Measurements from ENCODE around the gene CENPP.

- peak in 1 of 4 experiments; percentile 1 for TF ChIP-seq CTCF (IDR thresholded peaks at IDR 0.05)
- peak in 1 of 2 donors; percentile 4 for TF ChIP-seq POLR2A (IDR thresholded peaks at IDR 0.05)
These were observed at the start of gene CENPP, which contains the start of gene NOL8 for GRCh38 chr9:92325269-92325990.

Data from gastroesophageal sphincter (tissue), 3 donors.